Right lobe of liver (tissue), 6 donors: ENCODE measurements around the gene ADCY5. TPM values are rescaled to one million over a fixed set of nuclear protein-coding genes. Genes with fewer than 3 reads are reported as not detected.

Source experiments
- ATAC-seq, 4 donors: fragments of 200-7000 bp; cut with Tn5 transposase; one replicate each; pipeline ENCODE4 v1.9.1; 2020; ENCODE audit warnings: mild to moderate bottlenecking in 4 of 4, moderate library complexity in 4 of 4
- DNase-seq, 3 donors: peaks; one replicate each; pipeline ENCODE4 v3.0.0-alpha.2; 2020
- H3K27ac ChIP-seq, 3 donors: fragments of 200-600 bp; one replicate each; pipeline ENCODE4 v1.8.0; 2022
- H3K27me3 ChIP-seq, 2 donors: fragments of 200-600 bp; one replicate each; pipeline ENCODE4 v1.8.0; 2022
- H3K36me3 ChIP-seq, 4 donors: fragments of 200-600 bp; sonication (generic) in 1 of 4; one replicate each; pipeline versions ENCODE4 v1.5.1 to v1.8.0; 2017 to 2022; ENCODE audit warnings: control low read depth in 1 of 4
- H3K4me1 ChIP-seq, 4 donors: fragments of 200-600 bp; sonication (generic) in 1 of 4; one replicate each; pipeline versions ENCODE4 v1.5.1 to v1.8.0; 2017 to 2022; ENCODE audit warnings: control low read depth in 1 of 4
- H3K4me3 ChIP-seq, 3 donors: fragments of 200-600 bp; one replicate each; pipeline ENCODE4 v1.8.0; 2022
- H3K9me3 ChIP-seq, 4 donors: fragments of 200-600 bp; sonication (generic) in 1 of 4; one replicate each; pipeline versions ENCODE4 v1.5.1 to v1.8.0; 2017 to 2022; ENCODE audit warnings: control low read depth in 1 of 4
- CTCF ChIP-seq, 4 donors: fragments of 200-600 bp in 3 of 4; fragments of 450-650 bp in 1 of 4; IDR thresholded peaks; one replicate each; pipeline versions ENCODE4 v1.5.1 to v1.8.0; 2016 to 2022; ENCODE audit warnings: antibody characterized with exemption in 4 of 4, mild to moderate bottlenecking in 2 of 4
- POLR2A ChIP-seq: fragments of 450-650 bp; IDR thresholded peaks from one replicate; pipeline ENCODE4 v1.6.1; 2017; ENCODE audit warnings: antibody characterized with exemption, mild to moderate bottlenecking
- WGBS: methylation state at CpG from one replicate; pipeline ENCODE4 v1.1.6; 2018; ENCODE audit warnings: low coverage, low lambda C conversion rate; ENCODE audit not compliant: insufficient coverage; ENCODE audit errors: missing lambda C conversion rate; 5-methylcytosine and 5-hydroxymethylcytosine counted together
- intact Hi-C, 2 donors: fragments of 100-400 bp; cut with DNase I; formaldehyde crosslinking; loops; one replicate each; pipeline versions ENCODE4 v1.11.2 to v1.14.1; 2022
- total RNA-seq, 6 experiments: library from RNA; depleted of rRNA in 2 of 6; stranded (reverse); fragments of >200 nt in 2 of 6; fragmentation: NEBNext Ultra II Directional in 3 of 6; extraction: Animal tissue kit (Norgen Biotek cat#: 25700) in 3 of 6; gene quantifications; one replicate each; pipeline versions ENCODE4 v1.1.0 to v1.2.4, GENCODE V29; 2016 to 2023
- donor health status: DM: no; HTN: yes; CAD: no.
- donor health status: DM: no; HTN: no; CAD: no.
- donor health status: DM: no; HTN: no; CAD: no.
- donor health status: DM: no; HTN: yes; CAD: no.
- donor health status: DM: no; HTN: yes; CAD: no.

The ADCY5 gene
- total RNA-seq, 6 experiments from 2014 or later = 1.9 to 3.7 (median 2.7) TPM

DNA sequence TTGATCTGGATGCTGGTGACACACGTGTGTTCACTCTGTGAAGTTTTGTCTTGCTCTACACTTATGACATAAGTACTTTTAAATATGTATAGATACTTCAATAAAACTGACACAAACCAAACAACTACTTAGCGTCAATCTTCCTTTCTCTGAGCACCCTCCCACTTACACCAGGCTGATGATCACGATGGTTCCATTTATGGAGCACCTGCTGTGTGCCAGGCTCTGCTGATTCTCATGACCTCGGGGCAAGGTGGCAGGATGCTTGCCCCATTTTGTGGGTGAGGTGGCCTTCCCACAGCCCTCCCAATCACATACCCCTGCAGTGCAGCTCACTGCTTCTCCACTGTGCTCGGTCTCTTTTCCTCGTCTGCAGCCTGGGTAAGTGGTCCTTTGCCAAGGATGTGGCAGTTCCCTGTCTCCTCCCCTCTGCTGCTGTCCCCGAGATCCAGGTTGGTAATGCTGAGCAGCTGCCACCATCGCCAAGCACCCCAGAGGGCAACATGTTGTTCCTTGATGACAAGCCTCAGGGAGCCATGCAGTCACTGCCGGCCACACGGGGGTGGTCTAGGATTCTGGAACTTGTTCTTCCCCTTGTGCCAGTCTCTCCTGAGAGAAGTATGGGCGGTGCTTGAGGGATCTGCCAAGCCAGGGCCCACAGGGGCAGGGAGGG is 20.6 kb upstream of the ADCY5 start:
- no peak for ATAC-seq
- 84% methylated on average over 9 of the region's 11 CpGs for WGBS
- TF ChIP-seq CTCF (IDR thresholded peaks at IDR 0.05) (no peak), POLR2A (no peak)
- Histone ChIP-seq H3K27me3 (no peaks in the 10 kb centered on the region), H3K36me3 (no peaks in the 10 kb centered on the region), H3K9me3 (no peaks in the 10 kb centered on the region), H3K4me1 (peaks cover 0 to 7% (median 0%) of the 10 kb centered on the region in 4 donors), H3K4me3 (no peak overlapping the region), H3K27ac (no peak overlapping the region)
- DNase-seq = no peak
- intact Hi-C loops = no loop called here

GRCh38 chr3:123467046-123467445 is 18.2 kb upstream of the ADCY5 start:
- H3K27ac ChIP-seq = no peak overlapping the region
- no peaks in the 10 kb centered on the region for H3K9me3 ChIP-seq
- ATAC-seq (peak; percentile 64 to 84 (median 75)), DNase-seq (no peak)
- WGBS = 17% methylated on average over 5 of the region's 5 CpGs
- intact Hi-C loops = no loop called here
- peaks cover 0 to 7% (median 0%) of the 10 kb centered on the region in 4 donors for H3K4me1 ChIP-seq
- no peaks in the 10 kb centered on the region for H3K36me3 ChIP-seq
- no peak overlapping the region for H3K4me3 ChIP-seq
- TF ChIP-seq POLR2A (no peak), CTCF (IDR thresholded peaks at IDR 0.05) (no peak)
- H3K27me3 ChIP-seq = no peaks in the 10 kb centered on the region

GRCh38 chr3:123464211-123464610 is 15.3 kb upstream of the ADCY5 start:
- intact Hi-C loops = no loop called here
- TF ChIP-seq POLR2A = no peak
- no peak for TF ChIP-seq CTCF (IDR thresholded peaks at IDR 0.05)
- Histone ChIP-seq H3K36me3 (no peaks in the 10 kb centered on the region), H3K9me3 (no peaks in the 10 kb centered on the region), H3K4me3 (no peak overlapping the region), H3K27me3 (no peaks in the 10 kb centered on the region), H3K27ac (no peak overlapping the region), H3K4me1 (peaks cover 0 to 16% (median 0%) of the 10 kb centered on the region in 4 donors)
- WGBS = 63% methylated on average over 3 of the region's 7 CpGs
- DNase-seq = no peak
- no peak for ATAC-seq

GRCh38 chr3:123459862-123460261 is 11.0 kb upstream of the ADCY5 start:
- Histone ChIP-seq H3K36me3 (no peaks in the 10 kb centered on the region), H3K9me3 (no peaks in the 10 kb centered on the region), H3K27ac (no peak overlapping the region), H3K27me3 (no peaks in the 10 kb centered on the region), H3K4me1 (peaks cover 0 to 9% (median 0%) of the 10 kb centered on the region in 4 donors), H3K4me3 (no peak overlapping the region)
- WGBS = 3% methylated on average over 5 of the region's 8 CpGs
- intact Hi-C loops = no loop called here
- DNase-seq (peak in 2 of 3 donors; percentile 52 to 65), ATAC-seq (peak; percentile 72 to 95 (median 86))
- TF ChIP-seq CTCF (IDR thresholded peaks at IDR 0.05) = no peak
- no peak for TF ChIP-seq POLR2A
